ENCODE results near the gene TMEM187.

The TMEM187 gene

DNA sequence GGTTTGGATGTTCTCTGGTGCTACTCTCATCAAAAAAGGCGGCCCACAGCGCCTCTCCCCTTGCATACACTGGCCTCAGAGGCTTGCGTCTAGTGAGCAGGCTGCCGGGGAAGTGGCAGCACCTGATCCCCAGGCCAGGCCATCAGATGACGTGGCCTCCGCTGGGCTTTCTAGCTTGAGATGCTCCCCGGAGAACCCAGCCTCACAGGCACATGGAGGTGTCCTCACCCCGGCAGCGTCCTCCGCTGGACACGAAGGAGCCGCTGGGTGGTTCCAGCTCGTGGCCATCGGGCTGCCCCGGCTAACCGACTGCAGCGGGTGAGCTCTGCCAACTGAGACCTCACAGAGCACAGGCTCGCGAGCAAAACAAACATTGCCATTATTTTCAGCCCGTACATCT, 34.4 kb downstream of the TMEM187 start:
- DNase-seq: no peak

DNA sequence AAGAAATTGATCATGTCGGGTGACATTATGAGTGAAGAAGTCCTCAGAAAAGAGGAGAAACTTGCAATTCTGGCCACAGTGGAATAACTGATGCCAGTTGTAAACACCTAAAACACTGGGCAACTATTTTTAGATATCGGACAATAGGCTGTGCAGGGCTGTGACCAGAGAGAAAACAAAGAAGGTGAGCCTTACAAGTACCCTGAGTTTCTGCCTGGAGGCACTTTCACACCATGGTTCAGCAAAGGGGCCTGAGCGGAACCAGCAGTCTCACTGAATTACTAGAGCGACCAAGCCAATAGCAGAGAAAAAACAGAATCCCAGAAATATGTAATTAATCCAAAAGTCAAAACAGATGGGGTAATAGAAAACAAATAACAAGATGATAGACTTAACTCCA, 36.0 kb downstream of the TMEM187 start:
- no peak for DNase-seq

GRCh38 chrX:154010330-154011087, 38.0 kb downstream of the TMEM187 start:
- peak; percentile 49 for DNase-seq

DNA sequence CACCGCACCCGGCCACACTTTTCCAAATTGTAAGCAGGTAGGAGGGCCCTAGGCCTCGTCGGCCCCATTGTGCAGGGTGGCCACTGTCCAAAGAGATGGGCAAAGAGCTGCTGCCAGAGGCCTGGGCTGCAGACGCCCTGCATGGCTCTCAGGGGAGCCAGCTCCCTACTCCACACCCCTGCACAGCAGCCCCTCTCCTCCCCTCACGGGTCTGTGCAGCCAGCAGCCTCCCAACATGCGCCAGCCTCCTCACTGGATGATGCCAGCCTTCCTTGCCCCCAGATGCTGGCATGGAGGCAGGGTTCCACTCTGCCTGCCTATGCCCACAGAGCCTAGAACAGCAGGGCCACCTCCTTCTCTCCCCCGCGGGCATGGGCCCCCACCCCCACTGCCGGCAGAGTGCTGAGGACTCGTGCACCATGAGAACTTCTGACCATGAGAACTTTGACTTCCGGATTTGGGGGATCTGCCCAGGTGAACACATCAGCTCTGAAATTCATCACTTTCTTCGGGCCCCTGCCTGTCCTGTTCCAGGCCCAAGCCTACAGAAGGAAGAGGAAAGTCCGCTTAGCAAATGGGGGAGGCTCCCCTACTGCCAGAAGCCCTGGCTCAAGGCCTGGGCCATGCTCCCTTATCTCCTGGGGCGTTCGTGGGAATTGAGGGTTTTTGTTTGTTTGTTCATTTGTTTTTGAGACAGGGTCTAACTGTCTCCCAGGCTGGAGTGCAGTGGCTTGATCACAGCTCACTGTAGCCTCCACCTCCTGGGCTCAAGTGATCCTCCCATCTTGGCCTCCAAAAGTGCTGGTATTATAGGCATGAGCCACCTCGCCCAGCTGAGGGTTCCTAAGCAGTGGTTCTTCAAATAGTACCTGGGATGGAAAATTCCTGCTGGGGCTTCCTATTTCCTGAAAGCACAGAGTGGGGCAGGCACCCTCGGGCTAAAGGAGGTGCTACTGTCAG, 39.1 kb downstream of the TMEM187 start:
- DNase-seq: no peak

- DNase-seq: no peak
These were observed 39.9 kb downstream of the TMEM187 start for GRCh38 chrX:154012336-154012991.

- DNase-seq: no peak
These were observed 40.5 kb downstream of the TMEM187 start for GRCh38 chrX:154013001-154013421.

GRCh38 chrX:154013614-154014360, 41.2 kb downstream of the TMEM187 start:
- DNase-seq: peak; percentile 28

- no peak for DNase-seq
These were observed 42.2 kb downstream of the TMEM187 start for GRCh38 chrX:154014429-154015380.

DNA sequence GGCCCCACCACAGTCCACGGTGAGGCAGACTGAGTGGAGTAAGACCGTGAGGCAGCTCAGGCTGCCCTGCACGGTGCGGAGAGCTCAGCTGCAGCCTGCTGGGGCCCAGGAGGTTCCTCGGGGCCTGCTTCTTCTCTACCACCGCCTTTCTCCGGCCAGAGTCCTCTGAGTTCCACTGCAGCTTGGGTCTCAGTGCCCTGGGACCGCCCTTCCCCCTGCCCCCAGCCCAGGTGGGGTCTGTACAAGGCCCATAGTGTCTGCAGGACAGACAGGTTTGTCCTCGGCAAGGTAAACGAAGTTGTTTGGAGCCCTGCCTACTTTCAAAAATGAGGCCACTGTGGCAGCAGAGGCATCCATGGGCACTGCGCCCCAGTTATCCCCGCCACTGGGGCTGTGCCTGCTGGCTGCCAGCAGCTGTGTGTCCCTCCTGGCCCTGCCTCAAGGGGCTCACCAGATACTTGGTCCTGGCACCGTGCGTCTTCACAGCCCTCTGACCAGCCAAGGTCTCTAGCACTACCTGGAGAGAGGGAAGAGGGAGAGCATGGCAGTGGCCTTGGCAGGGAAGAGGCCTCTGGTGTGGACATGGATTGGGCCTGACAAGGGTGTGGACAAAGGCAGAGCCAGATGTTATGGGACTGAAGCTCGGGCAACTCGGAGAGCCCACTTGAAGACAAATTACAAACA, 43.2 kb downstream of the TMEM187 start:
- DNase-seq: no peak

- DNase-seq: no peak
These were observed 44.0 kb downstream of the TMEM187 start for GRCh38 chrX:154016366-154017076.

- no peak for DNase-seq
These were observed 45.4 kb downstream of the TMEM187 start for GRCh38 chrX:154017766-154018517.

GRCh38 chrX:154018518-154019060, 46.0 kb downstream of the TMEM187 start:
- DNase-seq: no peak

DNA sequence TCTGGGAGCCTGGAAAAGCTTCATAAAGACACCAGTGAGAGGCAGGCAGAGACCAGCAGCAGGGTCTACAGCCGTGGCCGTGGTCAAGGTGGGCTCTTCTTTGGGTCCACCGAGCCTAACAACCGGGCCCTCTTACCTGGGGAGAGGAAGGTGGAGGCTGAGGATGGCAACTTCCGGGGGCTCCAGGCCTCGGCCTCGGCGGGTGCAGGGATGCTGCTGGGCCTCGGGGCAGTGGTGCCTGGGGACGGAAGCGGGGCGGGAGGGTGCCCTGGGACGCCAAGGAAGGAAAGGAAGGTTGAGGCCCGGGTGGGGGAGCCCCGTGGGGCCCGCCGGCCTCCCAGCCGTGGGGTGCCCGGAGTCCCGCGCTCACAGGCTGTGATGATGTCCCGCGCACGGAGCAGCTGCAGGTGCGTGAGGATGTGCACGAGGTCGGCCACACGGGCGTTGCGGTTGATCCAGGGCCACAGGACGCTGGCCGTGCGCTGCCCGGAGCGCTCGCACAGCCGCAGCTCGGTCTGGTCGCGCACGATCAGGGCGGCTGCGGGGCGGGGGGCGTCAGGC, 46.6 kb downstream of the TMEM187 start:
- no peak for DNase-seq

- peak; percentile 27 for DNase-seq
These were observed 47.3 kb downstream of the TMEM187 start, which contains the start of gene IRAK1 for GRCh38 chrX:154019633-154020528. Gene IRAK1, minus strand, starts transcription at chrX:154019902. Its CDS starts 90 bp downstream, at chrX:154019812.

DNA sequence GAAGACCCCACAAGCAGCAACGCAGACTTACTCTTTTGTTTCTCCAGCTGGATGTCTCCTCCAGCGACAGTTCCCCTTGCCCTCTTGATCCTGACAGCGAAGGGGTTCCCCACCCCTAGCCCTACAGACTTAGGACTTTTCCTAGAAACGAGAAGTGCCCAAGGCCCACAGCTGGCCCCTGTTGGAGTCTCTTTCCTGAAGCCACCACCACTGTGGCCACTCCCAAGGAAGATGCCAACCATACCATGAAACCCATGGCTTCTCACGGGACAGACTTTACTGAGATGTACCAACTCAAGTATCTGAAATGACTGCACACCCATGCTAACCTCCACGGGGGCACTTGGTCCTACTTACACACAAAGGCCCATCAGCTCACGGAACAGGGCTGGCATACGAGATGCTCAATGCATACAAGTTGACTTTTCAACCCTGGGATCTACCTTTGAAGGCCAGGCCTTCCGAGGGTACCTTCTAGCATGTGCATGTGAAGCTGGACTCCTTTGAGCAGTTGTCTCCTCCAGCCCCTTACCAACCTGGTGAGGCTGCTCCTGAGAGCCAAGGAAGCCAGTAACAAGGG, 48.1 kb downstream of the TMEM187 start:
- peak; percentile 55 for DNase-seq

DNA sequence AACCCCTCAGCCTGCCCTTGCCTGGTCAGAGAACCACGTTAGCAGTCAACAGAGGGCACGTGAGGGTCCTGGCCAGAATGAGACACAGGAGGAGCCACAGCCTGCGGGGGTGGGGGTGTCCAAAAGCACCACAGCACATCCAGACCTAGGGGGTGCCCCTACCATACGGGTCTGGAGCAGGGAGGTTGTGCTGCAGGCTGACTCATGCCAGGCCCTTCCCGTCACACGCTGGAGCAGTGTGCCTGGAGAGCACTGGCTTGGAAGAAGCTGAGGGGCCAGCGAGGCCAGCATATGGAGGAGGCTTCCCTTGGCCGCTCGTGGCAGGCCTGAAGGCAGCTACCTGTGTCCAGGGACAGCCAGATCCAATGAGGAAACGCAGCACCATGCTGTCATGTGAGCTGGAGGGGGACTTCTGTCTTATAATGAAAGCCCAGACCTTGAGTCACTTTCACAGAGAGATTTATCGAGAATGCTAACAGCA, 48.6 kb downstream of the TMEM187 start:
- peak; percentile 25 for DNase-seq

DNA sequence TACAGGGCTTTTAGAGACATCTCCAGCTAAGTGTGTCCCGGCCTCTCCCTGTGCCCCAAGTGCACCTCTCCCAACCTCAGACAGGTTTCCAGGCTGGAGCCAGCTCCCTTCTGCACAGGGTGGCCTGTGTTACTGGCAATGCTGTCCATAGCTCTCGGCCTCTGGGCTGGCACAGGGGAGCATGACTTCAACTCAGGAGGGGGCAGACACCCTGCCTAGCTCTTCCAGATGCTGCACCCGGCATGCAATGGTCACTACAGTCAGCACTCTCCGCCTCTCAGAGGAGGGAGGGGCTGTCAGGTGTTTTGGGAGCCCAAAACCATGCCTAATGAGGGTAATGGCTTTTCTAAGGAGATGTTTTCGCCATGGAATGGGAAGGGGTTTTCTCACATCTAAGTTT, 49.6 kb downstream of the TMEM187 start:
- DNase-seq: no peak

Measured in MV-4-11 (cell line).